Activated CD8-positive, alpha-beta memory T cell treated with anti-CD3 and anti-CD28 coated beads, Interleukin-2, amount 50 U/mL, for 4 hours (primary cell): ENCODE results near the gene TBC1D4.
"Not testable (repeated sequence)": the region's sequence is repeated elsewhere in the genome, so short reads cannot be mapped to it uniquely, and the experiment has no call there.

Source experiments
- DNase-seq: peaks from one replicate; pipeline ENCODE4 v3.0.0-alpha.2; 2020

Gene TBC1D4

DNA sequence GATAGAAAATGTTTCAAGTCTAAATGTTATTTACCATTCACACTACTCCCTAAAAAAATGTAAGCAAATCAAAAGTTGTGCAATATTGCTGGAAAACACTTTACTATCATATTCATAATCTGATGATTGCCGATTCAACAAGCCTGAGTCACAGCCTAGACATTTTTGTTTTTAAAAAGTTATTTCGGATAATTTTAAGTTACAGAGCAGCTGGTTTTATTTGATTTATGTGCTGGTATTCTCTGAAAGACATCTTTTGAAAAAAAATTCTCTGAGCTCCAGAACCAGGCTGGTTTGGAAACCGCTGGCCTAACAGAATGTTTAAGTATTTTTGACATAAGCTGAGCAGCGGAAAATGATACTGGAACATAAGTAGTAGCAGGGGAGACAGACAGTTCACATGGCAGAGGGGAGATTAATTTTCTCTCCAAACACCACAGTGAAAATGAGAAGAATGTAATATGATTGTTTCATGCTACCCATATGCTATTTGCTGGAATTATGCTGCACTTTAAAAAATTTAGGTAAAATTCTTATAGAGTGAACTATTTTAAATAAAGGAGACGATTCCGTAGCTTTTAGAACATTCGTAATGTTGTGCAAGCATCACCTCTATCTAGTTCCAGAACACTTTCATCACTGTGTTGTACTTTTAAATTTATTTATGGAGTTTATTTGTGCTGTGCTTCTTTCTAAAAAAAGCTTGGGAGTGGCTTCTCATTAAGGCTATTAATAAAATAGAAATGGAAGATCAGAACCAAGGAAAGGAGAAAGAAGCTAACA, 36.1 kb downstream of the TBC1D4 start:
- DNase-seq: no peak

DNA sequence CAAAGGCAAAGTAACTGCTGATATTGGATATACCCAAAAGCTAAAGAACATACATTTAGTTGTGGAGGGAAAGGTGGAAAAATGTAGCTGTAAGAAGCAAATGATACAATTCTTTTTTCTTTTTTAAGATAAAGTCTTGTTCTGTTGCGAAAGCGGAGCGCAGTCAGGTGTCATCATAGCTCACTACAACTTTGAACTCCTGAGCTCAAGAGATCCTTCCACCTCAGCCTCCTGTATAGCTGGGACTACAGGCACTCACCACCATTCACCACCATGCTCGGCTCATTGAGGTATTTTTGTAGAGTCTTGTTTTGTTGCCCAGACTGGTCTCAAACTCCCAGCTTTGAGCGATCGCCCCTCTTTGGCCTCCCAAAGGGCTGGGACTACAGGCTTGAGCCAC, 38.0 kb downstream of the TBC1D4 start:
- DNase-seq: no peak

DNA sequence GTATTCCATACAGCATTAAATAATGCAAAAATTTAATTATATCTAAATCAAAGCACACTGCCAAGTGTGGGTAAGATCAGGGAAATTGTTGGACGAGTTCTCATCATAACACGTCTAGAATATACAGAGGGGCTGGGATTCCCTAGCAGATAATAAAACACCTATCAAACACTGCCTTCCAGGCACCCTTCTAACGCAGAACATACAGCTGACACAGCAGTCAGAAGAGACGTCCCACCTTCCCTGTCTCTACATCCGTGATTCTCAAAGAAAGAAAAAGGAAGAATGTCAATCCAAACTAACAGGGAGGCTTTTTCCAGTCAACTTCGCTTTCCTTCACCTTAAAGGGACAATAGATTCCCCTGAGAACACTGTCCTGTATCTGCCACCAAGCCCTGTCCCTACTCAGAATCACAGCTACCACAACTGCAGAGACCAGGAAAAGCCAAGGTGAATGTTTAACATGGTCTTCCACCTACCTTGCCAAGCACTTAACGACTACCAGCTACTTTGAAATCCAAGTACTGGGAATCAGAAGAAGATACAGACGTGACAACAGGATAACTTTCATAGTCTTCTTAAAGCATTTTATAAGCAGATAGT, 38.5 kb downstream of the TBC1D4 start:
- no peak for DNase-seq

DNA sequence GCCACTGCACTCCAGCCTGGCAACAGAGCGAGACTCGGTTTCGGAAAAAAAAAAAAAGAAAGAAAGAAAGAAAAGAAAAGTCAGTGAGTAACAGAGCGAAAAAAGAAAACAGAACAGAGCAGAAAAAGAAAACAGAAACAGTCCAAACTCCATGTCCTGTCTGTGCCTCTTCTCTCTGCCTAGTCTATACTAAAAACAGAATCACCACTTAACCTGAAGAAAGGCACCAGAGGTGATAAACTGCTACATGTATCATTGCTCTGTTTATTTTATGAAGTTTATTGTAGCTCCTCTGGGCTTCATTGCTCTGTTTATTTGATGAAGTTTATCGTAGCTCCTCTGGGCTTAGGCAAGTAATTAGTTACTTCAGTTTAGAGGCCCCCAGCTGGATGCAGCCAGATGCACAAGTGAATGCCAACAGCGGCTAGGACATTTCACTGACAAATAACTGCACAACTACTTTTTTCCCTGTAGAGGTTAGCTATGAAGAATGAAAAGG, 39.2 kb downstream of the TBC1D4 start:
- DNase-seq: no peak

DNA sequence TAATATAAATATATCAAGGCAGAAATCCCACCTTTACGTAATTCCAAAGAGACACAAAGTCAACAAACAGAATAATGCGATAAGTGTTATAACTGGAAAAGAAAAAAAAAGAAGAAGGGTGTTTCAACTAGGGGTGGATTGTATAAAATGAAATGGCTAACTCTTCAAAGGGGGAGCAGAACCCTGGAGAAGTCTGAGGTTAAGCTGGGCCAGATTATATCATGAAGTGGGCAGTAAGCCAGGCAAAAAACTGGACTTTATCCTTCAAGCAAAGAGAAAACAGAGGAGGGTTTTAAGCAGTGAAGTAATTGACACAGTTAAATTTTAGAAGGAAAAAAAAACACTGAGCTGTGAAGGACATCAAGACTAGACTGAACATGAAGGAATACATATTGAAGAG, 41.9 kb downstream of the TBC1D4 start:
- no peak for DNase-seq

DNA sequence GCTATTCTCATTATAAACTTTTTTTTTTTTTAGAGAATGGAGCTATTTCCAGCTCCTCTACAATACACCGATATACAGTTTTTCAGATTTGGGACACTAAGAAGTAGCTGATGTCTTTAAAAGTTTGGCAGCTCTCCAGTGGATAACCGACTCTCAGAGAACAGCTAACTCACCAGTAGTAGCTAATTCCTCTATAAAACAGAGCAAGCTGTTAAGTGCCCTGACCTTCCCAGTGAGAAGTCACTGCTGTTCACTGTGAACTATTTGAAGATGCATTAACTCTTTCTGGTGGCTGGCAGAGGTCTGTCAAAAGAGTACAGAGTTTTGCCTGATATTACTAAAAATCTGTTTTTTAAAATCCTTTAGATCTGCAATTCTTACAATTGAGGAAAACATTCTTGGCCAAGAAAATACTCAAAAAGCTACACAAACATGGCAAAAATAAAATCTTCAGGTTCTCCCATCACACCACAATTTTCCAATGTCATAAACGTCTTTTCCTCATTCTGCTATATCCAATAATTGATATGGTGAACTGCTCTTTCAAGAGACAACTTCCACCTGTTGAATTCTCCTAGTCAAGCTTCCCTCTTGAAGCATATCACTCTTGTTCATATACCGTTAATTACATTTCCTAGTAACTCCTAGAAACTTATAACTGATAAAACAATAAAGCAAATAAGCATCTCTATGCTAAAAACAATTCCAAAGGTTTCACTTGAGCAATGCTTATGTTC, 44.2 kb downstream of the TBC1D4 start:
- DNase-seq: no peak

DNA sequence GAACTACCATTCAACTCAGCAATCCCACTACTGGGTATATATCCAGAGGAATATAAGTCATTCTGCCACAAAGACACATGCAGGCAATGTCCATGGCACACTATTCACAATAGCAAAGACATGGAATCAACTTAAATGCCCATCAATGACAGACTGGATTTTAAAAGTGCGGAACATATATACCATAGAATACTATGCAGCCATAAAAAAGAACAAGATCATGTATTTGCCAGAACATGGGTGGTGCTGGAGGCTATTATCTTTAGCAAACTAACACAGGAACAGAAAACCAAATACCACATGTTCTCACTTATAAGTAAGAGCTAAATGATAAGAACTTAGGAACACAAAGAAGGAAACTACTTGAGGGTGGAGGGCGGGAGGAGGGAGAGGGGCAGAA, 47.8 kb downstream of the TBC1D4 start:
- not testable (repeated sequence) for DNase-seq

DNA sequence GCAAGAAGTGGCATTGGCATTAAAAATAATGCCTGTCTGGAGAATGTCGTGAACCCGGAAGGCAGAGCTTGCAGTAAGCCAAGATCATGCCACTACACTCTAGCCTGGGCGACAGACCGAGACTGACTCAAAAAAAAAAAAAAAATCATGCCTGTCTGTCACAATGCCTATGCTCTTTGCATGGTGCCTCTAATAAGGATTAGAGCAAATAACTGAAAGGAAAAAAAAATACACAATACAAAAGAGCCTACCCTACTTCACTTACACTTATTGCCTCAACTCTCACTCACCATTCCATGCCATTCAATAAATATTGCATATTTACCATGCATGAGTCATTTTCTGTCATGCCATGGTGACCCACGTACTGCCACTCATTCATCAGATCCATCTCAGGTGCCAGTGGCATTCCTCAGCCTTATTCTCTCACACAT, 49.1 kb downstream of the TBC1D4 start:
- no peak for DNase-seq

DNA sequence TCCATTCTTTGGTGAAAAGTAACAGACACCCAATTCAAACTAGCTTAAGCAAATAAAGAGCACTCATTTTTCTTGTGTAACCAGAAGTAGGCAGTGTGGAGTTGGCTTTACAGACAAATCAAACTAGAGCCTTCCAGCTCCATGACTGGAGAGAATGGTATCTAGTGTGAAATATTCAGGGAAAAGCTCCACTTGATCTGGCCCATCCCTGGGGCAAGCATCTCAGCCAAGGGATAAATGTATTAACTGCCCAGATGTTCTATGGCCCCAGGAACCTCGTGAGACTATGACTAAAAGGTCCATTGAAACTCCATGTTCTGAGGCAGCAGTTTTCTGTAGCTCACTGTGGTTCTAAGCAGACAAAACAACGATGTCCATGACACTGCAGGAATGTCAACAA, 49.9 kb downstream of the TBC1D4 start:
- no peak for DNase-seq

DNA sequence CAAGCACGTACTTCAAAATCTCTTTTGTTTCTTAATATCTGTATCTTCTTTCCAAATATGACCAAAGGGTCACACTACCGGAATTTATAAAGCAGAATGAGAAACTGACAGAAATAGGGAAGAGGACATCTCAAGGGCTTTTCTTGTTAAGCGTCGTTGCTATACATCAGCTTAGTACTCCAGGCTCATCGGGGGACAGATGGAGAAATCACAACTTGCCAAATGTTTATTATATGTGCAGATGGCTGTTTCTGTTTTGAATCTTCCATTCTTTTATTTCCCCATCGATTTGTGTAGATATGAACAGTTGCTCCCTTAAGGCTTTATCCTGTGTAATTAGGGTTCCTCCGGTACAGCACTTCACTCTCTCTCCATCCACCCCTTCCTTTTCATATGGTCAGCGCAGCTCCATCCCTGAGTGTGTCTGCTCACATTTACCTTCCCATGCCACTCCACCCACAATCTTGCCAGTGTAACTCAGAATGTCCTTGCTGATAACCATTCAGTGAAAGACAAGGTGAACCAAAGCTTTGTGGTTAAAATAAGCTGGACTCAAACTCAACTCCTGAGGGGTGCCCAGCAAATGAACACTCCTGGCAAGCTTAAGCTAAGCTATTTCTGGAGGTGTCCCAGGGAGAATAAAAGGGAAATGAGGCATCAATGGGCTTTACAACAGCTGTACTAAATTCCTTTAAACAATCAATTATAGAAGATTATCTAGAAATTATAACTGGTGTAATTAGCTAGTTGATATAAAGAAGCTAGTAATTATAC, 51.3 kb downstream of the TBC1D4 start:
- DNase-seq: no peak

DNA sequence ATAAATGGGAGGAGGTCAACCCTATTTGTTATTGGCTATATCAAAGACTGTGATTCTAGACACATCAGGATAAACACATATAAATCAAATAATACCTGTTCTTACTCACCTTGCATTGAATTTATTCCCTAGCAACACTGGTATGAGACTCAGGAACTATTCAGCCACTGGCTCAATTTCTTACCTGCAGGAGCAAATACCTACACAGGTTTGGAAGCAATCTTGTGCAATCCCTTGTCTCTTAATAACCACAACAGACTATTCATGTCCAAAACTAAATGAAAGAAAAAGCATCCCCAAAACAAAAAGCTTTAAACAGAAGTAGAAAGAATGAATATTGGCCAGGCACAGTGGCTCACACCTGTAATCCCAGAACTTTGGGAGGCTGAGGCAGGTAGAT, 55.5 kb downstream of the TBC1D4 start:
- DNase-seq: no peak

DNA sequence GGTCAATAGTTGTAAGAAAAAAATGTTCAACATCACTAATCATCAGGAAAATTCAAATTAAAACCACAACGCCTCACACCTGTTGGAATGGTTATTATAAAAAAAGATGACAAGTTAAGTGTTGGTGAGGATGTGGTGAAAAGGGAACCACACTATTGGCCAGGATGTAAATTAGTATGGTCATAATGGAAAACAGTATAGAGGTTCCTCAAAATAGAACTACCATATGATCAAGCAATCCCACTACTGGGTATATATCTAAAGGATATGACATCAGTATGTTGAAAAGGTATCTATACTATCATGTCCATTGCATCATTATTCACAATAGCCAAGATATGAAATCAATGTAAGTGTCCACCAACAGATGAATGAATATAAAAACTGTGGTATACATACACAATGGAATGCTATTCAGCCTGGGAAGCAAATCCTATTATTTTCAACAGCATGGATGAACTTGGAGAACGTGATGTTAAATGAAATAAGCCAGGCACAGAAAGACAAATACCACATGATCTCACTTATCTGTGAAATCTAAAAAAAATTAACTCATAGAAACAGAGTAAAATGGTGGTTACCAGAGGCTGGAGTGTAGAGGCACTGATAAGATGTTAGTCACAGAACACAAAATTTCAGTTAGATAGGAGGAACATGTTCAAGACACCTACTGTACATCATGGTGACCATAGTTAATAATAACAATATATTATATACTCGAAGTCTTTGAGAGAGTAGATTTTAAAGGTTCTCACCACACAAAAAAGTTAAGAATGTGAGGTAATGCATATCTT, 56.6 kb downstream of the TBC1D4 start:
- no peak for DNase-seq

DNA sequence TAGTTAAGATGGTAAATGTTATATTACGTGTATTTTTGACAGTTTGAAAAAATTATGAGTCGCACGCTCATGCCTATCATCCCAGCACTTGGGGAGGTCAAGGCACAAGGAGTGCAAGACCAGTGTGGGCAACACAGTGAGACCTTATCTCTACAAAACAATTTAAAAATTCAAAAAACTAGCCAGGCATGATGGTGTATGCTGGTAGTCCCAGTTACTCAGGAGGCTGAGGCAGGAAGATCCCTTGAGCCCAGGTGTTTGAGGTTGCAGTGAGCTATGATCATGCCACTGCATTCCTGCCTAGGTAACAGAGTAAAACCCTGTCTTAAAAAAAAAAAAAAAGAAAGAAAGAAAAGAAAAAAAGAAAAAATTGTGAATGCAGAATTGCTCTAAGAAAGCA, 58.0 kb downstream of the TBC1D4 start:
- no peak for DNase-seq

DNA sequence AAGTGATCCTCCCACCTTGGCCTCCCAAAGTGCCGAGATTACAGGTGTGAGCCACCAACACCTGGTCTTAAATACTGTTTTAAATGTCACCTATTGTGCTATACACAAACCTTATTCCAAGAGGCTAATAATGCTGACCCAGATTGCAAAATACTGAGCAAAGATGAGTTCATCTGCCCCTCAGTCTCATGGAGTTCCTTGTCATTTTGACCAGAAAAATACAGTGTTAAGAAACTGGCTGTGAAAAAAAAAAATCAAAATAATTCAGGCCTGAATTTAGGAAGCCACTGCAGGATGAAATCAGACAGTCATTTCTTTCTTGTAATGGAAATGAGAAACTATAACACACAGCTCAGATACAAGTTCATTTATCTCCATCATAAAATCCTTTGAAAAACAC, 59.9 kb downstream of the TBC1D4 start:
- DNase-seq: no peak

DNA sequence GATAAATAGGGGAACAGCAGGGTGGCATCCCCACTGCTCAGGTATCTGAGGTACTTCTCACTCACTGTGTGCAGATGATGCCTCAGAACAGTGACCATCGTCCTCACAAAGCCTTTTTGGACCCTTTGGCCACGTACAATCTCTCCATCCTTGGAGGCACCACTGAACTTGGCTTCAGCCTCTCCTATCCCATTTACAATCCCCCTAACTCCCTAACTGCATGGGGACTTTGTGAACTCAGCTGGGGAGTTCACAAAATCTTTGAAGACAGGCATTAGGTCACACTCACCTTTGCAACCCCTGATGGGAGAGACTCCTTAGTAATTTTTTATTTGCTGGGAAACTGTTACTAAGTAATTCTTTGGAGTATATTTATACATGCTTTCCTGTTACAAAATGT, 60.8 kb downstream of the TBC1D4 start:
- no peak for DNase-seq

DNA sequence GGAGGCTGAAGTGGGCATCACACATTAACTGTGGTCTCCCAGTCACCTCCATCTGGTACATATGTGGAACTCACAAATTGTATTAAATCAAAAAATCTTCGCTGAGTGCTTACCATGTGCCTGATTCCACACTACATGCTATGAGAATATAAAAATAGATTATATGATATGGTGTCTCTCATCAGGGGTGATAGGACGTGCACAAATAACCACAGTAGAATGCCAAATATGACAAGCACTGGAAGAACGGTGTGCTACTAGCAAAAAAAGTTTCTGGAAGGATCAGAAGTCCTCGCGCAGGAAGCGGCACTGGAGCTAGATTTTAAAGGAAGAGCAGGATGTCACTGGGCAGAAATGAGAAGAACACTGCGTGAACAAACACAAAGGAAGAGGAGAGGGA, 62.3 kb downstream of the TBC1D4 start:
- DNase-seq: no peak

DNA sequence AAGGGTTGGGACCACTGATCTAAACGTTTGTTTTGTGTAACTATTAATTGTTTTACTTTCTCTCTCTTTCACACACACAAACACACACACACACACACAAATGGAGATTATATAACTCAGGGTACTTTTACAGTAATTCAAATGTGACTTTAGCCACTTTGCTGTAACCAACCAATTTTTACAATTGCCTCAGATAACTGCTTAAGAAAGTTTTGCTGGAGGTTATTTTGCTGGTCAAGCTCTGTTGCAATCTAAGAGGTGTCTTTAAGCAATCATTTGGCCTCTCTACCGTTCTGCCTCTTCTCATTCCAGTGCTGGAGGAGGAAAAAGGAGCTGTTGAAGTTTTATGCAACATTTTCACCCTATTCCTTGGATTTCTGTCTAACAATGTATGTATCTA, 63.0 kb downstream of the TBC1D4 start:
- no peak for DNase-seq

DNA sequence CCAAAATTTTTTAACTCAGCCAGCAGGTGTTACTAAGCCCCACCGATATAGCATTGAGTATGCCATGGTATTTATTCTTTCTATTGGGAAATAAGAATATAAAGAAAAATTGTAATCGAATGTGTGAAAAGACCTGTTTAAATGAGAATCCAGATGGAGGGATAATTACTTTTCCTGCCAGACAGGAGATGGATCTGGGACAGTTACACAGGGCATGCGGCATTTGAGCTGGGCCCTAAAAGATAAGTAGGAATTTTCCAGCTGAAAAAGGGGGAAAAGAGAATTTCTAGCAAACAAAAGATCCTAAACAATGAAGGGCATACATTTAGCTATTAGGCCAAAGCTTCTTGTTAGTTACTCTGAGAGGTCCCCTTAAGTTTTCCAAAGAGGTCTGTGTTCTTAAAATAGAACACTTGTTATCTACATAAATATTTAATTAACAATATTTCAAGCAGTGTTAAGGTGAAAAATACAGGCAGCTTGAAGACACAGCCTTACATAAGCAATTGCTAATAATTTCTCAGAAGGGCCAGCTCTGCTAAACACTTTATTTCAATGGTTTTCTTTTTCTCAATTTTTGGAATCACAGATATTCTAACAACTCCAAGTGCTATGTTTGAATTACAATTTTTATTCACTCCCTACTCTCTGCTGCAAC, 63.7 kb downstream of the TBC1D4 start:
- no peak for DNase-seq

DNA sequence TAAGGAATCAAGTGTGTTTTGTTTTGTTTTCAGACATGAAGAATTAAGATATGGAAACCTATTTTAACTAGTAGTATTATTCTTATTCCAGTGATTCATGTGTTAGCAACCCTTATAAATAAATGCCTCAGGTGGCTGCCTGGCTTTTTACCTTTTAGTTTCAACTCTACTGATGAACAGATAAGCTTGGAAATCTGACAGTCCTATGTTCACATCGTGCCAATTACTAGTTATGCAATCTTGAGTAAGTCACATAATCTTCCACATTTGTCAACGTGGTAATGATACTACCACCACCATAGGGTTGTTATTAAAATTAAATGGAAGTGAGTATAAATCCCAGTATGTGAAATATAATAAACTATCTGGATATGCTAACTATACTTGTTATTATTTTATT, 64.3 kb downstream of the TBC1D4 start:
- no peak for DNase-seq

DNA sequence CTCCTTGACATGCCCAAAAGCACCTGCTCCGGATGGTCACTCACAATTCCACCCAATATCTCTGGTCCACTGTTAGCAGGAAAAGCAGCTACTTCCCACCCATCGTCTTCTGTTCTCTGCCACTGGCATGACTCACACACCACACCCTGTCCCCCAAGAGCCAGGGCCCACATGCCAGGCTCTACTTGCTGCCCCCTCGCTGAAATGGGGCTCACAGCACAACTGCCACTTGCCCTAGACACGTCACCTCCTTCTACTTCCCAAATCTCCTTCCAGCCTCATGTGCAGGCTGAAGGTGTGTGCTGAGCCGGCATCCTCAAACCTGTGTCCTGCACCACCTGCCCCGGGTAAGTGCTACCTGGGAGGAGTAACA, 65.0 kb downstream of the TBC1D4 start:
- no peak for DNase-seq

DNA sequence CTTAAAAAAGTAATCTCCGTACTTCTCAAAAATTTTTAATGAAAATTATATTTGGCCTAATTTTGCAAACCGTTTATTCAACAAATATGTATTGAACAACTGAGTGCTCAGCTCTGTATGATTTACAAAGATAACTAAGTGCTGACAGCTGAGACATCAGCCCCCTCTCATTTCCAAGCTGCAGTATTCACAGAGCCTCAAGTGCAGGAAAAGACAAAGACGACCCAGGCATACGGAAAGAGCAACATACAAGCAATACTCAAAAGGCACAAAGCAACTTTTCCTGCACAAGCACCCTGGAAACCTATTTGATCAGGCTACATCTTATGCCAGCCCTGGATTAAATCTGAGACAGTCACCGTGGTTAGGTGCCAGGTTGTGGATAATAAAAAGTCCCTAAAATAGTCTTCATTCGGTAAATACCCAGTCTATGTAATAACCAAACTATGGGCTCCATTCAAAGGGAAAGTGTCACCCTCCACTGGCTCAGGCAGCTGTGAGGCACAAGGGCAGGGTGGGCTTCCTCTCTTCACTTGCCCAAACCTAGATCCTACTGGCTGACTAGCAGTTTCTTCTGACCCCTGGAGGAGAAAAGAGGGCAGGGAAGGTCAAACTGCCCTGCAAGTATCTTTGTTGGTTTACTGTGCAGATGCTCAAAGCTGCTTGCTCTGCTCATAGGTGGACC, 65.5 kb downstream of the TBC1D4 start:
- no peak for DNase-seq
